Middle frontal gyrus (tissue), 1 donor: ENCODE data around the gene CAPZB.

ENCODE experiments used
- DNase-seq: peaks from one replicate; pipeline ENCODE4 v3.0.0-alpha.2; 2015; ENCODE audit warnings: low spot score; ENCODE audit errors: extremely low spot score

The CAPZB gene

DNA sequence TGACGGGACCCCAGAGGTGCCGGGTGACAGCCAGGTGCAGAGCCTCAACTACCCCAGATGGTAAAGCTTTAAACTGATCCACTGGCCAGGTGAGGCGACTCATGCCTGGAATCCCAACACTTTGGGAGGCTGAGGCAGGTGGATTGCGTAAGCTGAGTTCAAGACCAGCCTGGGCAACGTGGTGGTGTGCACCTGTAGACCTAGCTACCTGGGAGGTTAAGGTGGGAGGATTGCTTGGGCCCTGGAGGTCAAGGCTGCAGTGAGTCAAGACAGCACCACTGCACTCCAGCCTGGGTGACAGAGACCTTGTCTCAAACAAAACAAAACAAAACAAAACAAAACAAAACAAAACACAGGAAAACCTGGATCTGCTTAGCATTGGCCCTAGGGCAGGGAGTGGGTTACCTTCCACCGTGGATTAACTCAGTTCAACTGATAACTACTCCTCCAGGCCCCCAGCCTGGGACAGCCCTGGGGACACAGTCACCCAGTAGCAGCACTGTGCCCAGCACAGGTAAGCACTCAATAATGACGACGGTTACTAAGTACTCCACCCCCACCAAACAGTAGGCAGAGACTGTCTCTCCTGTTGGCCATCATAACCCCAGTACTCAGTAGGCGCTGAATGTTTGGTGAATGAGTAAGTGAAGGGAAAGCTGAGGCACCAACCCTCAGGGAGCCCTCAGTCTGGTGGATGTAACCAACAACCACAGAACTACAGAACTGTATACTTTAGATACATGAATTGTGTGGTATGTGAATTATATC, 151.6 kb downstream of the CAPZB start:
- DNase-seq: no peak

GRCh38 chr1:19332832-19333231, 152.5 kb downstream of the CAPZB start:
- DNase-seq: no peak

DNA sequence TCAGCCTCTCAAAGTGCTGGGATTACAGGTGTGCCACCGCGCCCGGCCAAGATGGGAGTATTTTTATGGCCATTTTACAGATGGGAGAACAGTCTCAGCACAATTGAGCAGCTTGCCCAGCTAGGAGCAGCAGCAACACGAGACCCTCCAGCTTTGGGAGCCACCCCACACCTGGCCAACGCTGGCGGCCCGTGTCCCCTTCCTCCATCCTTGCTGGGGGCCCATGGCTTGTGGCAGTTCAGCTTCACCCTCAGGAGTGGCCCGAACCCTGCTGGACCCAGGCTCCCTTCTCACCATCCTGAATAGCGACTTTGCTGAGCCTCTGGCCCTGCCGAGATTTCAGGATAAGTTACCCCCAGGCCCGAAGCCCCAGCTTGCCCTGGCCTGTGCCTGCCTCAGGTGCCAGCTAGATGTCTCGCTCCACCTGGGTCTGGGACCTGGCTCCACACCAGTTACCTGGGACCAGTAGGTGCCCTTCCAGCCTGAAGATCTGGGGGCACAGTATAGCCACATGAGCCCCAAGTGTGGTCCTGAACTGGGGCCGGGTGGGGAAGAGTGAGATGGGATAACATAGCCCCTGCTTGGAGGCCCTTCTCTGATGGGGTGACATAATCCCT, 154.0 kb downstream of the CAPZB start:
- DNase-seq: no peak

GRCh38 chr1:19330449-19331135, 154.7 kb downstream of the CAPZB start:
- no peak for DNase-seq

GRCh38 chr1:19329611-19330010, 155.7 kb downstream of the CAPZB start:
- no peak for DNase-seq

- no peak for DNase-seq
Observed at GRCh38 chr1:19329188-19329587, 156.2 kb downstream of the CAPZB start.

DNA sequence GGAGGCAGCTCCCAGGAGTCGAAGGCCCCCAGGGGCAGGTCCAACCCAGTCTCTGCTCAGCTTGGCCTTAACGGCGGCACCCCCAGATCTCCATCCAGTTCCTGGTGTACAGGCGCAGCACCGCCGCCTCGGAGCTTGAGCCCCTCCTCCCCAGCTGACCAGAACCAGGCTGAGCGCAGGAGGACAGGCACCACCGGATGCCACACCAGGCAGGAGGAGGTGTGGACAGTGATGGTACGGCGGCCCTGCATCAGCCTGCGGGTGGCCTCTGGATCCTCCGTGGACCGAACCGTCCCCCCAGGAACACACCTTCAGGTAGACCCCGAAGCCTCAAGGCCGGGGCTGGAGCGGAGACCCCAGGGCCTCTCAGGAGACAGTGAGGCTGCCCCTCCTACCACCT, 156.9 kb downstream of the CAPZB start:
- DNase-seq: no peak

GRCh38 chr1:19327736-19328135, 157.6 kb downstream of the CAPZB start:
- DNase-seq: no peak

DNA sequence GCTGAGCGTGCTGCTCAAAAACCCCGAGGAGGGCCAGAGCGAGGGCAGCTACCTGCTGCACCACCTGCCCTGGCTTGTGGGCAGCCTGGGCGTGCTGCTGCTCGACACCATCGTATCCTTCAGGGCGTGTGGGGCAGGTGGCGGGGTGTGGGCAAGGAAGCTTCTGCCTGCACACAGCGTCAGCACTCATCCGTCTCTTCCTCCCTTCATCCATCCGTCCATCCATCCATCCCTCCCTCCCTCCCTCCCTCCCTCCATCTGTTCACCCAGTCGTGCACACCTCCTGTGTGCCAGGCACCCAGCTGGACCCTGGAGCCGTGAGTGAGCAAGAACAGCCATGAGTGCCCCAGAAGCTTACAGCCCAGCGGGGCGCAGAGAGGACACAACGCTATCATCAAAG, 158.0 kb downstream of the CAPZB start:
- no peak for DNase-seq

DNA sequence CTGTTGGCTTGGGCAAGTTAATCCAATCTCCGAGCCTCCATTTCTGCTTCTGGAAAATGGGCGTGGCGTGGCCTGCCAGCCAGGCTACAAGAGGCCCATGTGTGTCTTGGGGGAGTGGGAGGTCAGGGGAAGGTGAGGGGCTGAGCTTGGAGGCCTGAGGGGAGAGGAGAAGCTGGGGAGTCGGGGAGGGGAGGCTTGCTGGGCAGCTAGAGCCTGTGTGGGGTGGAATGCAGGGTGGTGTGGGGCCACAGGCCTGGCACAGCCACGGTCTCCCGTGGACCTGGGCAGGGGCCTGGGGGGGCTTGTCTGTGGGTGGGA, 158.6 kb downstream of the CAPZB start:
- no peak for DNase-seq

GRCh38 chr1:19325958-19326747, 159.2 kb downstream of the CAPZB start:
- DNase-seq: no peak

DNA sequence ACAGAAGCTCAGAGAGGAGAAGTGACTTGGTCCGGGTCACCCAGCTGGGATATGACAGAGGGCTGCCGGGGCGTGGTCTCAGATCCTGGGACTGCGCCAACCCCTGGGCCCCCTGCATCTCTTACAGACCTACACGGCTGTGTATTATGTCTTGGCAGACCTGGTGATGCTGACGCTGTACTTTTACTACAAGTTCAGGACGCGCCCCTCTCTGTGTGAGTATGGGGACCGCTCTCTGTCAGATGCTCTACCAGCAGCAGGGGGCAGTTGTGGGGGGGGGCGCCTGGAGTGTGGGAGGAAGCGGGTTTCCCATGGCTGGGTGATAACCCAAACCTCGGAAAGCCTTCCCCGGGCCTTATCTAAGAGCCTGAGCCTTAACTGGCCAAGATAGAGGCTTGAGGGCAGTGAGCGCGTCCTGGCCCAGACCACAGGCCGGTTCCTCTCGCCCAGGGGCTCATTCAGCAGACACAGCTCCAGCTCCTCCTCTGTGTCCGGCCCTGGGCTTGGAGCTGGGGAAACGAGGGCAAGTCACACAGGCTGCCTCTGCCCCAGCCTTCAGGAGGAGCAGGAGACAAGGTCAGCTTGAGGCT, 159.9 kb downstream of the CAPZB start:
- DNase-seq: no peak

DNA sequence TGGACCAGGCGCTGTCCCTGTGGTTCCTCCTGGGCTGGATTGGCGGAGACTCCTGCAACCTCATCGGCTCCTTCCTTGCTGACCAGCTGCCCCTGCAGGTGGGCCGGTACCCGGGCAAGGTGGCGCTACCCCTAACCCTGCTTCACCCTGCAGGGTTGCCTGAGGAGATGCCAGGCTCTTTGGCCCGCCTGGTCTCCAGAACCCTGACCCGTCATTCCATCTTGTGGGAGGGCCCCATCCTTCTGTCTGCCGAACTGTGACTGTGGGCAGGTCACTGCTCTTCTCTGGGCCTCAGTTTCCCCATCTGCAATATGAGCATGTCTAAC, 160.7 kb downstream of the CAPZB start:
- DNase-seq: no peak

DNA sequence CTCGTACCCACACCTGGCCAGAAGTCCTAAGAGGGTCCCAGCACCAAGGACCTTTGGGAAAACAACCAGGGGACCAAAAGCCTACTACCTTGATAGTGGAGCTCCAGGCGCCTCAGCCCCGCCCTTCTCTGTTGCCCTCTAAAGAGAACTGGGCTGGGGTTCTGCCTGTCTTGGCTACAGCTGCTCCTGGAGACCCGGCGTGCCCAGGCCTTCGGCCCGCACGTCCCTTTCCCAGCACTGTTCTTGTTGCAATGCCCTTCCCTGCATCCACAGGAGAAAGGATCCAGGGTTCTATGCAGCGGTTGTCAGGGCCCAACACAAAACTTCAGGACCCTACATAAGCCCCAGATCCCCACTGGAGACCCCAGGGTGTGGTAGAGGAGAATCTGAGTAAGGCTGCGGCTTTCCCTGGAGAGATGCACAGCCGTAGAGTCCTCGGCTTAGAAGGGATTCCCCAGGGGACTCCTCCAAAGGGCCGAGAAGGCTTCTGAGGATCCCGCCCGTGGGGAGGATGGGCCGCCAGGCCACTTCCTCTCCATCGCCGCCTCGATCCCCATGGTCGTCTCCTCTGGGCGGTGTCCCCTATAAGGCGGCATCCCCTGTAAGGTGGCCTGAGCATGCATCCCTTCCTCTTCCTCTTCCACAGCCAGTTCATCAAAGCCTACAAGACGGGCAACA, 161.2 kb downstream of the CAPZB start:
- DNase-seq: no peak

GRCh38 chr1:19322481-19322880, 162.9 kb downstream of the CAPZB start:
- DNase-seq: no peak

DNA sequence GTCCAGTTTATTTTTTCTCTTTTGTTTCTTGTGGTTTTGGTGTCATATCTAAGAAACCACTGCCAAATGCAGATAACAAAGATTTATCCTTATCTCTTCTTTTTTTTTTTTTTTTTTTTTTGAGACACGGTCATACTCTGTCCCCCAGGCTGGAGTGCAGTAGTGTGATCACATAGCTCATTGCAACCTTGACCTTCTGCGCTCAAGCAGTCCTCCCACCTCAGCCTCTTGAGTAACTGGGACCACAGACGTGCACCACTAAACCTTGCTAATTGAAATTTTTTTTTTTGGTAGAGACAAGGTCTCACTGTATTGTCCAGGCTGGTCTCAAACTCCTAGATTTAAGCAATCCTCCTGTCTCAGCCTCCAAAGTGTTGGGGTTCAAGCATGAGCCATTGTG, 164.3 kb downstream of the CAPZB start:
- DNase-seq: no peak

DNA sequence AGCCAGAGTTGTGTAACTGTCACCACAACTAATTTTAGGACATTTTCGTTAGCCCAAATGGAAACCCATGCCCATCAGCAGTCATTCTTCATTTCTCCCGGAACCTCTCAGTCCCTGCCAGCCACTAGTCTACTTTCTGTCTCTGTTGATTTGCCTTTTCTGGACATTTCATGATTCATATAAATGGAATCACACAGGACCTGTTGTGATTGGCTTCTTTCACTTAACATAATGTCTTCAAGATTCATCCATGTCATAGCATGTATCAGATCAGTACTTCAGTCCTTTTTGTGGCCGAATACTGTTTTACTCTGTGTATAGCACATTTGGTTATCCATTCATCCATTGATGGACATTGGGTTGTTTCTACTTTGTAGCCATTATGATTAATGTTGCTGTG, 166.1 kb downstream of the CAPZB start:
- no peak for DNase-seq

- DNase-seq: no peak
Observed at GRCh38 chr1:19317126-19317910, 168.0 kb downstream of the CAPZB start.

DNA sequence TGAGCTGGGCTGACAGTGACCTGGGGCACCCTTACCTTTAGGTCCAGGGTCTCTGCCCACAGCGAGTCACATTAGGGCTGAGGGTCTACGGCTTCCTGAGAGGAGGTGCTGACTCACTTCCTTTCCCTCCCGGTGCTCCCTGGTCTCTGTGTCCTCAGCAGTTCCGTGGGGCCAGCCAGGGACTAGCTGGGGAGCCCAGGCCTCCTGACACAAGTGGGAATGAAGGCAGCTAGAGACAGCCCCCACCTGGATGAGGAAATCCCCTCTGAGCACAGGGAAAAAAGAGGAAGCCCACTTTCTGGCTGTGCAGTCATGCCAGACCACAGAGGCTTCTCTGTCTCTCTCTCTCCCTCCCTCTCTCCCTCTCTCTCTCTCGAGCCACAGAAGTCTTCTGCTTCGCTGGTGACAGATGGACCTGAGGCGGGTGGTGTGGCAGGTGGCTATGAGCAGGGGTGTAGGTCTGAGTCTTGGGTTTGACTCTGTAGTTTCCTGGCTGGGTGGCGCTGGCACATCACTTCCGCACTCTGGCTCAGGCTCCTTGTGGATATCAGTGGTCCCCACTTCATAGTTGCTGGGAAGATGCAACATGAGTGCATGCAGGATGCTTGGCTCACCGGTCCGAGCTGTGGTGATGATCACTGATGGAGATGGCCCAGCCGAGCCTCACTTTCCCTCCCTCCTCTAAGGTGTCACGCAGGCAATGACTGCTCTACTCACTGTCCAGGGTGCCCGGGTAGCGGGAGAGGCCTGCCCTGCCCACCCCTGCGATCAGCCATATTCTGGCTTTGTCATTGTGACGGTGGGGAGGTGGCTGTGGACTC, 169.8 kb downstream of the CAPZB start:
- DNase-seq: no peak
